ENCODE data around the gene MAPK14. TPM values are rescaled to one million over a fixed set of nuclear protein-coding genes. Genes with fewer than 3 reads are reported as not detected.
"Not testable (repeated sequence)": the region's sequence is repeated elsewhere in the genome, so short reads cannot be mapped to it uniquely, and the experiment has no call there.

The MAPK14 gene
- total RNA-seq, 2 experiments from 2014 or later, result 66.7 to 68.6 TPM

GRCh38 chr6:36121787-36122494 lies 94.3 kb downstream of the MAPK14 start:
- peak overlapping the region; percentile 72 for H3K4me3 Mint-ChIP-seq
- peak overlapping the region; percentile 98 for H3K27ac Mint-ChIP-seq
- CTCF ChIA-PET, result interaction anchor here (0.5 to 1.8 kb wide), 11 partner anchors 8 to 238 kb away, joined by 3 to 17 read pairs (median 3); partner anchors contain the start of genes MAPK13 and MAPK14
- peaks cover 94% of the 10 kb centered on the region for H3K4me1 Mint-ChIP-seq
- POLR2A ChIA-PET, result interaction anchor here (0.6 to 2.2 kb wide), 2 partner anchors 9 to 379 kb away, joined by 4 to 8 read pairs; partner anchors contain the start of gene MAPK13
- no peak for DNase-seq
- H3K36me3 Mint-ChIP-seq (ENCODE audit: low read depth), result peaks cover 29% of the 10 kb centered on the region
- no peaks in the 10 kb centered on the region for H3K9me3 Mint-ChIP-seq
- H3K27me3 Mint-ChIP-seq, result no peaks in the 10 kb centered on the region

DNA sequence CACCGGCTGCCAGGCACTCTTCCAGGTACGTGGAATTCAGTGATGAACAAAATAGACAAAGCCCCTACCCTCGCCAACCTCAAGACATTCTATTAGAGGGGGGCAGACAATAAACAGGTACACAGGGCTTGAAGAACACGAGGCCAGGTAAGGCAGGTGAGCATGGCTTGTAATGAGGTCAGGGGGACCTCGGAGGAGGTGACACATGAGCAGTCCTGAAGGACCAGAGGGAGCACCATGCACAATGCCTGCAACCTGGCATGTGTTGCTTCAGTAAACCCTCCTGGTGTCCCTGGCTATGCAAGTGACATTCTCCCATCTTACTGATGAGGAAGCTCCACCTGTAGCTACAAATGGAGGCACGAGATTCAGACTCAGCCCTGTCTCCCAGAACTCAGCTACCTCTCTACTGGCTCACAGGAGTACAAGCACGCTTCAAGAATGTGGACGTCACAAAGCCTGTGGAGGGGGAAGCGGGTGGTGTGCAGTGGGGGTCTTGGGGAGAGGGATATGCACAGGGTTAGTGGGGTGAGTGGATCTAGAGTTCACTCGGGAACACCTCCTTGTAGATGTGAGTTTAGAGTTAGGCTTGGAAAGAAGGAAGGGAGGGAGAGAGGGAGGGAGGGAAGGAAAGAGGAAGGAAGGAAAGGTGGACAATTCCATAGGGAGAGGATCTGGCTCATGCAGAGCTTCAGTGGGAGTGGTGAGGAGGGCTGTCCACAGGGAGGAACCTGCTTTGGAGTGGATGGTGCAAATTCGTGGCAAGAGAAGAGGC lies 95.1 kb downstream of the MAPK14 start:
- Mint-ChIP-seq H3K36me3 (ENCODE audit: low read depth) (peaks cover 24% of the 10 kb centered on the region), H3K27ac (peak overlapping the region; percentile 98)
- POLR2A ChIA-PET, result no interaction called here

GRCh38 chr6:36123270-36124139 lies 95.9 kb downstream of the MAPK14 start:
- Mint-ChIP-seq H3K4me3 (peak overlapping the region; percentile 39), H3K4me1 (peaks cover 90% of the 10 kb centered on the region), H3K27ac (peak overlapping the region; percentile 98)

More for the DNA sequence above, 95.1 kb downstream of the MAPK14 start:
- Mint-ChIP-seq H3K27me3 (no peaks in the 10 kb centered on the region), H3K9me3 (no peaks in the 10 kb centered on the region), H3K4me3 (no peak overlapping the region), H3K4me1 (peaks cover 90% of the 10 kb centered on the region)
- CTCF ChIA-PET, result interaction anchor here (1.1 to 4.0 kb wide), 5 partner anchors 9 to 95 kb away, joined by 3 to 16 read pairs (median 5); partner anchors contain the start of gene MAPK14
- DNase-seq, result no peak

DNA sequence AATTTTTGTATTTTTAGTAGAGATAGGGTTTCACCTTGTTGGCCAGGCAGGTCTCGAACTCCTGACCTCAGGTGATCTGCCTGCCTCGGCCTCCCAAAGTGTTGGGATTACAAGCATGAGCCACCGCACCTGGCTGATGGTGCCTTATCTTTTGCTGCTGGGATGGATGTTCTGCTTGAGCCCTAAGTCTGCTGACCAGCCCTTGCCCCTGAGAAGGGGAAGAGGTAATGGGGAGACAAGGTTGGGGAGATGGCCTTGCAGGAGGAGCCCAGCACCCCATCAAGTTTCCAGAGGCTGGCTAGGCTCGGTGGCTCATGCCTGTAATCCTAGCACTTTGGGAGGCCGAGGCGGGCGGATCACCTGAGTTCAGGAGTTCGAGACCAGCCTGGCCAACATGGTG lies 96.7 kb downstream of the MAPK14 start:
- CTCF ChIA-PET, result interaction anchor here (0.5 to 4.0 kb wide), 11 partner anchors 10 to 377 kb away, joined by 3 to 16 read pairs (median 3); partner anchors contain the start of genes MAPK14 and SLC26A8
- H3K27me3 Mint-ChIP-seq; DNase-seq; H3K36me3 Mint-ChIP-seq (ENCODE audit: low read depth); POLR2A ChIA-PET; H3K9me3 Mint-ChIP-seq: not testable (repeated sequence)
- H3K4me3 Mint-ChIP-seq, result peak overlapping the region; percentile 51
- H3K27ac Mint-ChIP-seq, result peak overlapping the region; percentile 75
- H3K4me1 Mint-ChIP-seq, result peaks cover 84% of the 10 kb centered on the region

More at GRCh38 chr6:36123270-36124139, 95.9 kb downstream of the MAPK14 start:
- peak; percentile 94 for DNase-seq
- ChIA-PET POLR2A (no interaction called here), CTCF (interaction anchor here (0.5 to 4.0 kb wide), 11 partner anchors 11 to 1135 kb away, joined by 3 to 16 read pairs (median 3); partner anchors contain the start of gene MAPK14)
- Mint-ChIP-seq H3K36me3 (ENCODE audit: low read depth) (peaks cover 17% of the 10 kb centered on the region), H3K9me3 (no peaks in the 10 kb centered on the region), H3K27me3 (no peaks in the 10 kb centered on the region)

GRCh38 chr6:36124881-36125280 lies 97.3 kb downstream of the MAPK14 start:
- Mint-ChIP-seq H3K4me1 (peaks cover 82% of the 10 kb centered on the region), H3K36me3 (ENCODE audit: low read depth) (peaks cover 5% of the 10 kb centered on the region), H3K9me3 (no peaks in the 10 kb centered on the region), H3K27ac (no peak overlapping the region), H3K27me3 (no peaks in the 10 kb centered on the region), H3K4me3 (no peak overlapping the region)
- ChIA-PET POLR2A (no interaction called here), CTCF (interaction anchor here (0.6 to 4.0 kb wide), 9 partner anchors 9 to 1461 kb away, joined by 3 to 16 read pairs (median 3); partner anchors contain the start of genes MAPK14 and SLC26A8)
- no peak for DNase-seq

DNA sequence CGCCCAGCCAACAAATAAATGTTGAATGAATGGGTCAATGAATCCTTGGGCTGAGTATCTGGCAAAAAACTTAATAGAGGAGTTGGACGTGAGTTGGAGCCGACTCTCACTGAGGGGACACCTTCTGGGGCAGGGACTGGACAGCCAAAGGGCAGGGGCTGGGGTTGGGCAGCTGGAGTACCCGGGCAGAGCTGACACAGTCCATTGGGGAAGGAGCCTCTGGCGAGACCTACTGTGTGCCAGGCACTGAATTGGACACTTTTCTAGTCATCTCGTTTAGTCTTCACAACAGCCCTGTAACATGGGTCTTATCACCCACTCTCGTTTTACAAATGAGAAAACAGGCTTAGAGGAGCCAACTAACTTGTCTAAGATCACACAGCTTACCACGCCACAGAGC lies 98.0 kb downstream of the MAPK14 start:
- no peak overlapping the region for H3K4me3 Mint-ChIP-seq
- CTCF ChIA-PET, result interaction anchor here (0.9 to 4.0 kb wide), 5 partner anchors 9 to 98 kb away, joined by 3 to 16 read pairs (median 7); partner anchors contain the start of gene MAPK14
- H3K9me3 Mint-ChIP-seq, result no peaks in the 10 kb centered on the region
- H3K27ac Mint-ChIP-seq, result peak overlapping the region; percentile 70
- no peaks in the 10 kb centered on the region for H3K27me3 Mint-ChIP-seq
- POLR2A ChIA-PET, result no interaction called here
- H3K4me1 Mint-ChIP-seq, result peaks cover 77% of the 10 kb centered on the region
- no peak for DNase-seq
- peaks cover 1% of the 10 kb centered on the region for H3K36me3 Mint-ChIP-seq (ENCODE audit: low read depth)

DNA sequence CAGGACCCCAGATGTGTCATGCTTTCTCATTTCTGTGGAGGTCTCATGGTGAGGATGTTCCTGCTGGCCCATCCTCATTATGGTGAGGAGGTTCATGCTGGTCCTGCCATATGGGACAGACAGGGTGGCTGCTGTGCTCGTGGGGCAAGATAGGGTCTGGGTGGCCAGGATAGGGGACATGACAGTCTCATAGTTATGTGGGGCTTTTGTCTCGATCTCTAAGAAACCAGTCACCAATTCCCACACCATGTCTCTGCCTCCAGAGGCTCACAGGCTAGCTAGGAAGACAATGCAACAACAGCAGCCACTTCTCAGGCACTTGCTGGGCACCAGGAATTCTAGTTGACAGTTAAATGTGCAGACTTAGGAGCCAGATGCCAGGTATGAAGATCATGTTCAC lies 98.5 kb downstream of the MAPK14 start:
- no peak overlapping the region for H3K4me3 Mint-ChIP-seq
- no peak overlapping the region for H3K27ac Mint-ChIP-seq
- H3K4me1 Mint-ChIP-seq, result peaks cover 76% of the 10 kb centered on the region
- H3K27me3 Mint-ChIP-seq, result no peaks in the 10 kb centered on the region
- POLR2A ChIA-PET, result no interaction called here
- peaks cover 5% of the 10 kb centered on the region for H3K36me3 Mint-ChIP-seq (ENCODE audit: low read depth)
- no peak for DNase-seq
- no peaks in the 10 kb centered on the region for H3K9me3 Mint-ChIP-seq
- CTCF ChIA-PET, result interaction anchor here (1.3 to 4.0 kb wide), 4 partner anchors 8 to 99 kb away, joined by 3 to 13 read pairs (median 6); partner anchors contain the start of gene MAPK14

GRCh38 chr6:36126553-36127458 lies 99.2 kb downstream of the MAPK14 start:
- CTCF ChIA-PET, result interaction anchor here (0.9 to 4.0 kb wide), 5 partner anchors 8 to 99 kb away, joined by 3 to 13 read pairs (median 5); partner anchors contain the start of gene MAPK14

GRCh38 chr6:36127462-36128016 lies 99.9 kb downstream of the MAPK14 start:
- H3K36me3 Mint-ChIP-seq (ENCODE audit: low read depth), result peaks cover 5% of the 10 kb centered on the region
- CTCF ChIA-PET, result interaction anchor here (0.9 to 2.6 kb wide), 3 partner anchors 12 to 36 kb away, joined by 3 to 7 read pairs (median 3); no protein-coding TSS in a partner anchor
- no peaks in the 10 kb centered on the region for H3K27me3 Mint-ChIP-seq
- H3K4me1 Mint-ChIP-seq, result peaks cover 75% of the 10 kb centered on the region
- DNase-seq, result no peak
- POLR2A ChIA-PET, result no interaction called here
- no peak overlapping the region for H3K27ac Mint-ChIP-seq
- H3K4me3 Mint-ChIP-seq, result no peak overlapping the region
- no peaks in the 10 kb centered on the region for H3K9me3 Mint-ChIP-seq

More at GRCh38 chr6:36126553-36127458, 99.2 kb downstream of the MAPK14 start:
- peak overlapping the region; percentile 51 for H3K27ac Mint-ChIP-seq
- H3K4me1 Mint-ChIP-seq, result peaks cover 75% of the 10 kb centered on the region
- H3K9me3 Mint-ChIP-seq, result no peaks in the 10 kb centered on the region
- POLR2A ChIA-PET, result no interaction called here
- H3K4me3 Mint-ChIP-seq, result no peak overlapping the region
- no peaks in the 10 kb centered on the region for H3K27me3 Mint-ChIP-seq
- peaks cover 5% of the 10 kb centered on the region for H3K36me3 Mint-ChIP-seq (ENCODE audit: low read depth)
- DNase-seq, result no peak

DNA sequence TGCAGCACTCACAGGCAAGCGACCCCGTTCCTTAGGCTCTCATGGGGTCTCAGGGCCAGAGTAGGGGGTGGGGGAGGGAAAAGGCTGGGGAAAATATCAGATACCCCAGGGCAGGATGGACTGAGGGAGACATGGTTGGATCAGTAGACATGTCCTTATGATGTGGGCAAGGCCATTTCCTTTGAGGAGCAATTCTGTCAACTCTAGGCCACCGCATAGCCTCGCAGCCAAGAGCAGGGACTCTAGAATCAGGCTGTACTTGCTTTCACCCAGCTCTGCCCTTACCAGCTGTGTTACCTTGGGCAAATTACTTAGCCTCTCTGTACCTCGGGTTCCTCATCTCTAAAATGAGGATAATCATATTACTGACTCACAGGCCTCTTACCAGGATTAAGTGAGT lies 100.5 kb downstream of the MAPK14 start:
- Mint-ChIP-seq H3K27me3 (no peaks in the 10 kb centered on the region), H3K27ac (peak overlapping the region; percentile 64), H3K36me3 (ENCODE audit: low read depth) (peaks cover 5% of the 10 kb centered on the region), H3K4me3 (no peak overlapping the region), H3K9me3 (no peaks in the 10 kb centered on the region), H3K4me1 (peaks cover 75% of the 10 kb centered on the region)
- ChIA-PET POLR2A (no interaction called here), CTCF (no interaction called here)
- no peak for DNase-seq

- peak overlapping the region; percentile 49 for H3K4me3 Mint-ChIP-seq
- peaks cover 75% of the 10 kb centered on the region for H3K4me1 Mint-ChIP-seq
- H3K9me3 Mint-ChIP-seq, result no peaks in the 10 kb centered on the region
- ChIA-PET POLR2A (no interaction called here), CTCF (interaction anchor here (0.6 to 2.2 kb wide), 3 partner anchors 7 to 300 kb away, joined by 3 to 7 read pairs (median 4); no protein-coding TSS in a partner anchor)
- H3K36me3 Mint-ChIP-seq (ENCODE audit: low read depth), result peaks cover 12% of the 10 kb centered on the region
- H3K27ac Mint-ChIP-seq, result no peak overlapping the region
- DNase-seq, result no peak
- H3K27me3 Mint-ChIP-seq, result no peaks in the 10 kb centered on the region
These were observed 101.2 kb downstream of the MAPK14 start for GRCh38 chr6:36128793-36129192.
